ENCODE data around the gene APOB. TPM values are rescaled to one million over a fixed set of nuclear protein-coding genes. Genes with fewer than 3 reads are reported as not detected.

The APOB gene
- total RNA-seq, 3 donors from 2014 or later = 3.2 to 5.6 (median 4.3) TPM

- TF ChIP-seq POLR2A (IDR thresholded peaks at IDR 0.05) (no peak), CTCF (IDR thresholded peaks at IDR 0.05) (no peak), POLR2AphosphoS5 (IDR thresholded peaks at IDR 0.05) (no peak)
- H3K4me3 ChIP-seq = no peak overlapping the region
- H3K27me3 ChIP-seq = no peaks in the 10 kb centered on the region
- no peaks in the 10 kb centered on the region for H3K36me3 ChIP-seq
- no peaks in the 10 kb centered on the region for H3K9me3 ChIP-seq
- no peak for DNase-seq (ENCODE audit: low spot score in 2 of 2)
- H3K27ac ChIP-seq = no peak overlapping the region
- H3K4me1 ChIP-seq = no peaks in the 10 kb centered on the region
- intact Hi-C loops (cut with DNase I; ENCODE audit: low total_unique reads) = no loop called here
Measured at GRCh38 chr2:21024722-21025389, 19.0 kb downstream of the APOB start.

DNA sequence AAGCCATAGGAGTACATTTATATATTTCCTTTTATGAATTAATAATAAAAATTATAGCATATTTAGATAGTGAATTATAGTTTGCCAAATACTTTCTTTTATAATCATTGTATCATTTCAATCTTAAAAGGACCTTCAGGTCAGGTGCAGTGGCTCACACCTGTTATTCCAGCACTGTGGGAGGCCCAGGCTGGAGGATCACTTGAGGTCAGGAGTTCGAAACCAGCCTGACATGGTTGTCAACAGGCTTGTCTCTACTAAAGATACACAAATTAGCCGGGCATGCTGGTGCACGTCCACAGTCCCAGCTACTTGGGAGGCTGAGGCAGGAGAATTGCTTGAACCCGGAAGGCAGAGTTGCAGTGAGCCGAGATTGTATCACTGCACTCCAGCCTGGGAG lies 19.7 kb downstream of the APOB start:
- DNase-seq (ENCODE audit: low spot score in 2 of 2) = no peak
- Histone ChIP-seq H3K4me1 (no peaks in the 10 kb centered on the region), H3K27ac (no peak overlapping the region), H3K4me3 (no peak overlapping the region), H3K27me3 (no peaks in the 10 kb centered on the region), H3K36me3 (no peaks in the 10 kb centered on the region), H3K9me3 (no peaks in the 10 kb centered on the region)
- intact Hi-C loops (cut with DNase I; ENCODE audit: low total_unique reads) = no loop called here
- TF ChIP-seq POLR2A (IDR thresholded peaks at IDR 0.05) (no peak), POLR2AphosphoS5 (IDR thresholded peaks at IDR 0.05) (no peak), CTCF (IDR thresholded peaks at IDR 0.05) (no peak)

- H3K27ac ChIP-seq = no peak overlapping the region
- H3K4me3 ChIP-seq = no peak overlapping the region
- intact Hi-C loops (cut with DNase I; ENCODE audit: low total_unique reads) = no loop called here
- no peaks in the 10 kb centered on the region for H3K27me3 ChIP-seq
- no peaks in the 10 kb centered on the region for H3K36me3 ChIP-seq
- TF ChIP-seq POLR2A (IDR thresholded peaks at IDR 0.05) (no peak), CTCF (IDR thresholded peaks at IDR 0.05) (no peak), POLR2AphosphoS5 (IDR thresholded peaks at IDR 0.05) (no peak)
- H3K4me1 ChIP-seq = no peaks in the 10 kb centered on the region
- no peaks in the 10 kb centered on the region for H3K9me3 ChIP-seq
- DNase-seq (ENCODE audit: low spot score in 2 of 2) = no peak
Measured at GRCh38 chr2:21023419-21024181, 20.3 kb downstream of the APOB start.

GRCh38 chr2:21022792-21023367 lies 21.0 kb downstream of the APOB start:
- TF ChIP-seq POLR2AphosphoS5 (IDR thresholded peaks at IDR 0.05) = no peak
- no peak for TF ChIP-seq POLR2A (IDR thresholded peaks at IDR 0.05)
- TF ChIP-seq CTCF (IDR thresholded peaks at IDR 0.05) = no peak
- intact Hi-C loops (cut with DNase I; ENCODE audit: low total_unique reads) = no loop called here

DNA sequence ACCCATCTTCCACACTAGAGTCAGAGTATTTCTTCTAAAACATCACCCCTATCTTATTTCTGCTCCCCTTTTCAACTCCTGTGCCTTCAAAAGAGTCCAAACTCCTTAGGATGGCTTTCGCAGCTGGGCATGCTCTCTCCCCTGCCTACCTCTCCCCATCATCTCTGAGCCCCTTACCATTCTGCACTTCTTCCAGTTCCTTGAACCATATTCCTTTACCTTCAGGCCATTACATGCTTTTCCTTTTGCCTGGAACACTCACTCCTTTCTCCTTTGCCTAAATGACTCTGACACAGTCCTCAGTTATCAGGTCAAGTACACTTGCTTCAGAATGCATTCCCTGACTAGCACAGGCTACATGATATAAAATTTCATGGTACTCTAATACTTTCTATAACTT lies 22.4 kb downstream of the APOB start:
- Histone ChIP-seq H3K36me3 (no peaks in the 10 kb centered on the region), H3K9me3 (no peaks in the 10 kb centered on the region), H3K27me3 (no peaks in the 10 kb centered on the region), H3K4me1 (no peaks in the 10 kb centered on the region), H3K27ac (no peak overlapping the region), H3K4me3 (no peak overlapping the region)
- intact Hi-C loops (cut with DNase I; ENCODE audit: low total_unique reads) = no loop called here
- no peak for DNase-seq (ENCODE audit: low spot score in 2 of 2)
- TF ChIP-seq POLR2AphosphoS5 (IDR thresholded peaks at IDR 0.05) (no peak), CTCF (IDR thresholded peaks at IDR 0.05) (no peak), POLR2A (IDR thresholded peaks at IDR 0.05) (no peak)

More at GRCh38 chr2:21022792-21023367, 21.0 kb downstream of the APOB start:
- H3K27me3 ChIP-seq = no peaks in the 10 kb centered on the region
- H3K9me3 ChIP-seq = no peaks in the 10 kb centered on the region
- H3K27ac ChIP-seq = no peak overlapping the region
- no peak for DNase-seq (ENCODE audit: low spot score in 2 of 2)
- H3K36me3 ChIP-seq = no peaks in the 10 kb centered on the region
- no peaks in the 10 kb centered on the region for H3K4me1 ChIP-seq
- no peak overlapping the region for H3K4me3 ChIP-seq

All from breast epithelium (tissue), 4 donors.